HepG2 (cell line): ENCODE data around the gene PTPRCAP. TPM values are rescaled to one million over a fixed set of nuclear protein-coding genes. Genes with fewer than 3 reads are reported as not detected.

Experiments used
- CREM ChIP-seq, 2 experiments: sonication (generic) in 1 of 2; formaldehyde crosslinking in 1 of 2; IDR thresholded peaks; 2 replicates each; pipeline versions ENCODE4 v1.4.0 to v1.6.1; 2016 to 2020; ENCODE audit warnings: antibody characterized with exemption in 1 of 2, mild to moderate bottlenecking in 1 of 2, missing genetic modification reagents in 1 of 2
- DR1 ChIP-seq: sonication (generic); formaldehyde crosslinking; IDR thresholded peaks from 2 replicates; pipeline ENCODE4 v1.8.0; 2021; ENCODE audit warnings: mild to moderate bottlenecking, missing genetic modification reagents, inconsistent platforms
- HNF4A ChIP-seq: sonication (generic); formaldehyde crosslinking; IDR thresholded peaks from 2 replicates; pipeline ENCODE4 v1.4.0; 2020; ENCODE audit warnings: missing genetic modification reagents
- KLF9 ChIP-seq: IDR thresholded peaks from 2 replicates; pipeline ENCODE4 v1.6.1; 2016; ENCODE audit warnings: low read depth
- NFYC ChIP-seq: IDR thresholded peaks from 2 replicates; pipeline ENCODE4 v1.6.1; 2016; ENCODE audit warnings: missing genetic modification reagents, missing compliant biosample characterization
- NR2F6 ChIP-seq, 2 experiments: IDR thresholded peaks; 2 replicates each; pipeline ENCODE4 v1.6.1; 2016; ENCODE audit warnings: antibody characterized with exemption in 1 of 2, mild to moderate bottlenecking in 1 of 2
- RARG ChIP-seq: sonication (generic); formaldehyde crosslinking; IDR thresholded peaks from 2 replicates; pipeline ENCODE4 v1.4.0; 2020; ENCODE audit warnings: low read depth, mild to moderate bottlenecking, missing genetic modification reagents
- SP2 ChIP-seq: sonication (generic); formaldehyde crosslinking; IDR thresholded peaks from 2 replicates; pipeline ENCODE4 v1.5.1; 2020; ENCODE audit warnings: mild to moderate bottlenecking, missing genetic modification reagents
- STAT6 ChIP-seq: sonication (generic); formaldehyde crosslinking; IDR thresholded peaks from 2 replicates; pipeline ENCODE4 v1.4.0; 2020; ENCODE audit warnings: missing genetic modification reagents, mild to moderate bottlenecking, borderline replicate concordance
- TAF15 ChIP-seq: fragments of 200-400 bp; formaldehyde crosslinking; IDR thresholded peaks from one replicate; pipeline ENCODE4 v1.6.1; 2018; ENCODE audit warnings: mild to moderate bottlenecking, low read depth, low read length; ENCODE audit not compliant: poor library complexity, severe bottlenecking
- TBL1XR1 ChIP-seq: fragments of 150-350 bp; IDR thresholded peaks from 2 replicates; pipeline ENCODE4 v1.6.1; 2014; ENCODE audit warnings: borderline replicate concordance, low read length; ENCODE audit not compliant: partially characterized antibody
- YEATS2 ChIP-seq: sonication (generic); formaldehyde crosslinking; IDR thresholded peaks from 2 replicates; pipeline ENCODE4 v1.4.0; 2020; ENCODE audit warnings: missing genetic modification reagents, borderline replicate concordance
- ZNF547 ChIP-seq: sonication (generic); formaldehyde crosslinking; IDR thresholded peaks from 2 replicates; pipeline ENCODE4 v1.5.1; 2020; ENCODE audit warnings: mild to moderate bottlenecking, missing genetic modification reagents
- ZNF607 ChIP-seq: sonication (generic); formaldehyde crosslinking; IDR thresholded peaks from 2 replicates; pipeline ENCODE4 v1.5.1; 2020; ENCODE audit warnings: missing genetic modification reagents, mild to moderate bottlenecking, borderline replicate concordance
- ZNF749 ChIP-seq: sonication (generic); formaldehyde crosslinking; IDR thresholded peaks from 2 replicates; pipeline ENCODE4 v1.8.0; 2022; ENCODE audit warnings: mild to moderate bottlenecking, missing genetic modification reagents, moderate library complexity, borderline replicate concordance
- ZZZ3 ChIP-seq: sonication (generic); formaldehyde crosslinking; IDR thresholded peaks from 2 replicates; pipeline ENCODE4 v1.4.0; 2020; ENCODE audit warnings: missing genetic modification reagents, mild to moderate bottlenecking, borderline replicate concordance
- polyA plus RNA-seq, 8 experiments: library from polyadenylated mRNA; depleted of rRNA in 3 of 8; stranded (reverse) in 7 of 8; unstranded in 1 of 8; fragments of >200 nt; fragmentation: Illumina TruSeq in 4 of 8; extraction: Trizol in 4 of 8; gene quantifications; 2 replicates each; pipeline versions ENCODE4 v1.2.1 to v1.2.3, GENCODE V29; 2011 to 2016; ENCODE audit warnings: low read depth in 4 of 8, missing spikeins in 1 of 8, mixed read lengths in 1 of 8; ENCODE audit not compliant: insufficient read depth in 1 of 8
- total RNA-seq, 5 experiments: library from RNA; depleted of rRNA; stranded (reverse); fragments of >200 nt; fragmentation: Illumina TruSeq; extraction: Trizol; gene quantifications; 2 replicates each; pipeline ENCODE4 v1.2.3, GENCODE V29; 2016; ENCODE audit warnings: low read depth in 1 of 5
- TF ChIP-seq, protein P1 (sequence below): IDR thresholded peaks from 2 replicates; pipeline ENCODE4 v1.6.1; 2016; ENCODE audit warnings: missing biosample characterization, missing genetic modification reagents, low read depth
- TF ChIP-seq, protein P2 (sequence below): sonication (generic); formaldehyde crosslinking; conservative IDR thresholded peaks from 2 replicates; pipeline ENCODE4 v1.8.0; 2022; ENCODE audit warnings: missing genetic modification reagents
- TF ChIP-seq, protein P3 (sequence below): sonication (generic); formaldehyde crosslinking; IDR thresholded peaks from 2 replicates; pipeline ENCODE4 v1.5.1; 2020; ENCODE audit warnings: missing genetic modification reagents, mild to moderate bottlenecking, borderline replicate concordance

The PTPRCAP gene
- total and polyA plus RNA-seq, 2 of the 13 experiments (the other 11 are each of a cell fraction or from before 2014, with no cell fraction given): 0.60 to 0.70 TPM

DNA sequence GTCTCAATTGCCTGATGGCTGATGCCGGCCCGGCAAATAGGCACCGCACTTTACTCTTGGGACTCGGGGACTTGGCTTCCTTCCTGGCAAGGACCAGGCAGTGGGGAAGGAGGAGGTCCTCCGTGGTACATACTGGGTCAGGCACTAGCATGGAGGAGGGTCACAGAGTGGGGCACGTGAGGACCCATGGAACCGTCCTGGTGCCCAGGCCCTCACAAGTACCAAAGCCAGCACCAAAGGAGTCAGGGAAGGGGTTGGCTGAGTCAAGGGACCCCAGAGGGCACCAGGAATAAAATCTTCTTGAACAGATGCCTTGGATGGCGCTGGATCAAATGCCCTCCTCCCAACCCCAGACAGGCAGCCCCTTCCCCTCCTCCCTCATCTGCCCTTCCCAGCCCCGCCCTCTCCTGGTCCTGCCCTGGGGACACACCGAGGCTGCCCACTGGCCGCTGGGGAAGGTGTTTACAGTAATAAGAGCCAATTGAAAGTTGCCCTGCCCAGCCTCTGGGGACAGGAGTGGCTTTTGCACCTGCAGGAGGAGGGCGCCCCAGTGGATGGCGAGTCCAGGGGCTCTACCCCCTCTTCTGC lies 27.6 kb downstream of the PTPRCAP start (continued):
- TF ChIP-seq, protein P1, sequence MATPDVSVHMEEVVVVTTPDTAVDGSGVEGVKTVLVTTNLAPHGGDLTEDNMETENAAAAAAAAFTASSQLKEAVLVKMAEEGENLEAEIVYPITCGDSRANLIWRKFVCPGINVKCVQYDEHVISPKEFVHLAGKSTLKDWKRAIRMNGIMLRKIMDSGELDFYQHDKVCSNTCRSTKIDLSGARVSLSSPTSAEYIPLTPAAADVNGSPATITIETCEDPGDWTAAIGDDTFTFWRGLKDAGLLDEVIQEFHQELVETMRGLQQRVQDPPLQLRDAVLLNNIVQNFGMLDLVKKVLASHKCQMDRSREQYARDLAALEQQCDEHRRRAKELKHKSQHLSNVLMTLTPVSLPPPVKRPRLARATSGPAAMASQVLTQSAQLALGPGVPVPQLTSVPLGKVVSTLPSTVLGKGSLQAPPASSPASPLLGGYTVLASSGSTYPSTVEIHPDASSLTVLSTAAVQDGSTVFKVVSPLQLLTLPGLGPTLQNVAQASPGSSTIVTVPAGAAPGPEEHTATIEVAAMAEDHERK: no peak
- TF ChIP-seq CREM (IDR thresholded peaks at IDR 0.05): no peak
- no peak for TF ChIP-seq CREM (CRISPR knock-in tag; IDR thresholded peaks at IDR 0.05)
- no peak for TF ChIP-seq ZNF607 (CRISPR knock-in tag)
- peak; percentile 75 for TF ChIP-seq SP2 (CRISPR knock-in tag)
- peak; percentile 69 for TF ChIP-seq NFYC (CRISPR knock-in tag)
- TF ChIP-seq YEATS2 (CRISPR knock-in tag): 0 out of 2 replicates have a peak, but pooled peaks have one; percentile 50
- TF ChIP-seq, protein P2, sequence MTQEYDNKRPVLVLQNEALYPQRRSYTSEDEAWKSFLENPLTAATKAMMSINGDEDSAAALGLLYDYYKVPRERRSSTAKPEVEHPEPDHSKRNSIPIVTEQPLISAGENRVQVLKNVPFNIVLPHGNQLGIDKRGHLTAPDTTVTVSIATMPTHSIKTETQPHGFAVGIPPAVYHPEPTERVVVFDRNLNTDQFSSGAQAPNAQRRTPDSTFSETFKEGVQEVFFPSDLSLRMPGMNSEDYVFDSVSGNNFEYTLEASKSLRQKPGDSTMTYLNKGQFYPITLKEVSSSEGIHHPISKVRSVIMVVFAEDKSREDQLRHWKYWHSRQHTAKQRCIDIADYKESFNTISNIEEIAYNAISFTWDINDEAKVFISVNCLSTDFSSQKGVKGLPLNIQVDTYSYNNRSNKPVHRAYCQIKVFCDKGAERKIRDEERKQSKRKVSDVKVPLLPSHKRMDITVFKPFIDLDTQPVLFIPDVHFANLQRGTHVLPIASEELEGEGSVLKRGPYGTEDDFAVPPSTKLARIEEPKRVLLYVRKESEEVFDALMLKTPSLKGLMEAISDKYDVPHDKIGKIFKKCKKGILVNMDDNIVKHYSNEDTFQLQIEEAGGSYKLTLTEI (CRISPR knock-in tag): no peak
- no peak for TF ChIP-seq TBL1XR1
- TF ChIP-seq, protein P3, sequence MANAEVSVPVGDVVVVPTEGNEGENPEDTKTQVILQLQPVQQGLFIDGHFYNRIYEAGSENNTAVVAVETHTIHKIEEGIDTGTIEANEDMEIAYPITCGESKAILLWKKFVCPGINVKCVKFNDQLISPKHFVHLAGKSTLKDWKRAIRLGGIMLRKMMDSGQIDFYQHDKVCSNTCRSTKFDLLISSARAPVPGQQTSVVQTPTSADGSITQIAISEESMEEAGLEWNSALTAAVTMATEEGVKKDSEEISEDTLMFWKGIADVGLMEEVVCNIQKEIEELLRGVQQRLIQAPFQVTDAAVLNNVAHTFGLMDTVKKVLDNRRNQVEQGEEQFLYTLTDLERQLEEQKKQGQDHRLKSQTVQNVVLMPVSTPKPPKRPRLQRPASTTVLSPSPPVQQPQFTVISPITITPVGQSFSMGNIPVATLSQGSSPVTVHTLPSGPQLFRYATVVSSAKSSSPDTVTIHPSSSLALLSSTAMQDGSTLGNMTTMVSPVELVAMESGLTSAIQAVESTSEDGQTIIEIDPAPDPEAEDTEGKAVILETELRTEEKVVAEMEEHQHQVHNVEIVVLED (CRISPR knock-in tag): no peak
- no peak for TF ChIP-seq STAT6 (CRISPR knock-in tag)
- TF ChIP-seq NR2F6 (IDR thresholded peaks at IDR 0.05): no peak
- no peak for TF ChIP-seq NR2F6 (CRISPR knock-in tag; IDR thresholded peaks at IDR 0.05)
- no peak for TF ChIP-seq ZNF547 (CRISPR knock-in tag)
- no peak for TF ChIP-seq HNF4A (CRISPR knock-in tag)
- TF ChIP-seq KLF9 (CRISPR knock-in tag): no peak
- TF ChIP-seq TAF15: no peak
- no peak for TF ChIP-seq ZNF749 (CRISPR knock-in tag)
- TF ChIP-seq RARG: no peak
- no peak for TF ChIP-seq ZZZ3 (CRISPR knock-in tag)
- TF ChIP-seq DR1 (CRISPR knock-in tag): no peak
